Breast epithelium (tissue), 4 donors: ENCODE data around the gene FRMPD1. TPM values are rescaled to one million over a fixed set of nuclear protein-coding genes. Genes with fewer than 3 reads are reported as not detected.

Source experiments
- DNase-seq, 2 donors: peaks; one replicate each; pipeline ENCODE4 v3.0.0-alpha.2; 2019; ENCODE audit warnings: low spot score in 2 of 2
- H3K27ac ChIP-seq, 2 donors: fragments of 200-600 bp; sonication (generic) in 1 of 2; one replicate each; pipeline ENCODE4 v1.5.1; 2016 to 2019; ENCODE audit warnings: mild to moderate bottlenecking in 1 of 2
- H3K27me3 ChIP-seq, 2 donors: fragments of 200-600 bp; sonication (generic) in 1 of 2; one replicate each; pipeline versions ENCODE4 v1.5.1 to v1.6.0; 2017 to 2019; ENCODE audit warnings: control low read depth in 1 of 2, mild to moderate bottlenecking in 1 of 2
- H3K36me3 ChIP-seq: fragments of 200-600 bp; one replicate; pipeline ENCODE4 v1.5.1; 2019
- H3K4me1 ChIP-seq, 2 donors: fragments of 200-600 bp; sonication (generic); one replicate each; pipeline ENCODE4 v1.5.1; 2016 to 2019; ENCODE audit warnings: control low read depth in 1 of 2
- H3K4me3 ChIP-seq, 3 donors: fragments of 200-600 bp; sonication (generic); 1 replicate in 2 of 3; 2 replicates in 1 of 3; pipeline ENCODE4 v1.5.1; 2016 to 2019; ENCODE audit warnings: mild to moderate bottlenecking in 3 of 3, moderate library complexity in 2 of 3
- H3K9me3 ChIP-seq, 2 donors: fragments of 200-600 bp; sonication (generic) in 1 of 2; one replicate each; pipeline ENCODE4 v1.5.1; 2016 to 2019; ENCODE audit warnings: control low read depth in 1 of 2
- POLR2A ChIP-seq: fragments of 450-650 bp; IDR thresholded peaks from one replicate; pipeline ENCODE4 v1.6.1; 2016; ENCODE audit warnings: antibody characterized with exemption, mild to moderate bottlenecking, moderate library complexity
- POLR2AphosphoS5 ChIP-seq, 3 donors: sonication (generic); formaldehyde crosslinking; IDR thresholded peaks; one replicate each; pipeline ENCODE4 v1.6.1; 2017; ENCODE audit warnings: antibody characterized with exemption in 3 of 3
- intact Hi-C: fragments of 100-400 bp; cut with DNase I; formaldehyde crosslinking; loops from one replicate; pipeline ENCODE4 v1.15.1; 2023; ENCODE audit warnings: low total_unique reads
- total RNA-seq, 3 donors: library from RNA; depleted of rRNA; stranded (reverse); fragments of >200 nt; gene quantifications; one replicate each; pipeline ENCODE4 v1.1.0, GENCODE V29; 2016
- TF ChIP-seq, protein P1 (sequence below), 3 donors: fragments of 450-650 bp; IDR thresholded peaks; one replicate each; pipeline ENCODE4 v1.5.1; 2016 to 2017; ENCODE audit warnings: antibody characterized with exemption in 3 of 3, mild to moderate bottlenecking in 3 of 3, moderate library complexity in 3 of 3

FRMPD1 gene
- total RNA-seq, 3 donors from 2014 or later, result 0.16 to 1.6 (median 0.59) TPM

DNA sequence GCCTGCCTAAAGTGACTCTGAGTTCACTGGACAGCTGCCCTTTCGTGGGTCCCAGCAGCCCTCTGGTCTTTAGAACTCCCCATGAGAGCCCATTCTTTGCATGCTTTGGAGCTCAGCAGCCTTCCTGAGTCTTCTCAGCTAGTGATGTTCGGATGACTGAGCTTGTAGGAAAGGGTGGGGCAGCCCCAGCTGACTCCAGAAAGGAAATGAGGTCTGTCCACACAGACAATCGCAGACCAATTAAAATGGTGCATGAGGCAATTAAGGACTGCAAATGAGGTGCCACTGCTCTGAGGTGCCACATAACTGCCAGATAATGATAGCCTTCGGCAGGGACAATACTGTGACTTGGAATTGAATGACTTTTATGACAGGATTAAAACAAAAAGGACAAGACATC, 32.9 kb upstream of the FRMPD1 start:
- H3K4me1 ChIP-seq, result no peaks in the 10 kb centered on the region
- no peak for TF ChIP-seq POLR2AphosphoS5 (IDR thresholded peaks at IDR 0.05)
- TF ChIP-seq, protein P1, sequence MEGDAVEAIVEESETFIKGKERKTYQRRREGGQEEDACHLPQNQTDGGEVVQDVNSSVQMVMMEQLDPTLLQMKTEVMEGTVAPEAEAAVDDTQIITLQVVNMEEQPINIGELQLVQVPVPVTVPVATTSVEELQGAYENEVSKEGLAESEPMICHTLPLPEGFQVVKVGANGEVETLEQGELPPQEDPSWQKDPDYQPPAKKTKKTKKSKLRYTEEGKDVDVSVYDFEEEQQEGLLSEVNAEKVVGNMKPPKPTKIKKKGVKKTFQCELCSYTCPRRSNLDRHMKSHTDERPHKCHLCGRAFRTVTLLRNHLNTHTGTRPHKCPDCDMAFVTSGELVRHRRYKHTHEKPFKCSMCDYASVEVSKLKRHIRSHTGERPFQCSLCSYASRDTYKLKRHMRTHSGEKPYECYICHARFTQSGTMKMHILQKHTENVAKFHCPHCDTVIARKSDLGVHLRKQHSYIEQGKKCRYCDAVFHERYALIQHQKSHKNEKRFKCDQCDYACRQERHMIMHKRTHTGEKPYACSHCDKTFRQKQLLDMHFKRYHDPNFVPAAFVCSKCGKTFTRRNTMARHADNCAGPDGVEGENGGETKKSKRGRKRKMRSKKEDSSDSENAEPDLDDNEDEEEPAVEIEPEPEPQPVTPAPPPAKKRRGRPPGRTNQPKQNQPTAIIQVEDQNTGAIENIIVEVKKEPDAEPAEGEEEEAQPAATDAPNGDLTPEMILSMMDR (IDR thresholded peaks at IDR 0.05), result no peak
- intact Hi-C loops, result no loop called here

DNA sequence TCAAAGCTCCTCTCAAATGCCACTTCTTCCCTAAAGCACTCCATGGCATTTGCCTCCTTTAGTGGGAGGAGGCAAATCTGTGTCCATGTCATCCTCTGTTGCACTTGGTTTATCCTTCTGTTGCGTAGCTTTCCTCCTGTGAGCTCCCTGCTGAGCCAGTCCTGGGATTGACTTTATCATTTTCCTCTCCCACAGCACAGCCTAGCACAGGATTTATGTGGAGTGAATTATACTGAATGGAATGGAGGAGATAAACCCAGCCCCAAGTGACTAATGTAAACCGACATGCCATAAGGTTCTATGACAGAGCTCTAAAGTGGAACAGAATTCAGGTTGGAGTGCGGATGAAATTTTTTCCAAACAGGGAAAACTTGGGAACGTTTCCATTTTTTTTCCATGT, 31.9 kb upstream of the FRMPD1 start:
- Histone ChIP-seq H3K36me3 (no peaks in the 10 kb centered on the region), H3K4me3 (no peak overlapping the region), H3K4me1 (no peaks in the 10 kb centered on the region), H3K27me3 (no peaks in the 10 kb centered on the region), H3K27ac (no peak overlapping the region), H3K9me3 (no peaks in the 10 kb centered on the region)
- TF ChIP-seq, protein P1 (IDR thresholded peaks at IDR 0.05), result no peak
- TF ChIP-seq POLR2A (no peak), POLR2AphosphoS5 (IDR thresholded peaks at IDR 0.05) (no peak)
- DNase-seq, result no peak
- intact Hi-C loops, result no loop called here

More for the DNA sequence above, 32.9 kb upstream of the FRMPD1 start:
- no peaks in the 10 kb centered on the region for H3K9me3 ChIP-seq
- H3K36me3 ChIP-seq, result no peaks in the 10 kb centered on the region
- H3K4me3 ChIP-seq, result no peak overlapping the region
- H3K27ac ChIP-seq, result no peak overlapping the region
- DNase-seq, result no peak
- no peaks in the 10 kb centered on the region for H3K27me3 ChIP-seq

DNA sequence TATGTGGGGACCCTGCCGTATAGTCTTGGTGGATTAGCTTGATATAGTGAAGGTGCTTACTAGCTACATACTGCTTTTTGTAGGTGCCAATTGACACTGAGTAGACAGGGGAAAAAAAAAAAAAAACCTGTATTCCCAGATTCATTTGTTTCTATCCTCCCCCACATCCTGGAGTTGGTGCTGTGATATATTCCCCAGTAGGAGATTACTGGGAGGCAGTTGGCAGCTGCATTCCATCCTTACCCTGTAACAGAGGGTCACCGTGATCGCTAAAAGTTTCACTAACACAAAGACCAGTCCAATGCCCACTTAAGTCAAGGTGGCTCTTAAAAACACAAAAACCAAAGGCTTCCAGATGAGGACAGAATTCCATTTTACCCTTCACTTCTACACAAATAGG, 30.9 kb upstream of the FRMPD1 start:
- no peak for DNase-seq
- H3K36me3 ChIP-seq, result no peaks in the 10 kb centered on the region
- no peak overlapping the region for H3K4me3 ChIP-seq
- H3K4me1 ChIP-seq, result no peaks in the 10 kb centered on the region
- TF ChIP-seq POLR2AphosphoS5 (IDR thresholded peaks at IDR 0.05) (no peak), POLR2A (no peak)
- TF ChIP-seq, protein P1 (IDR thresholded peaks at IDR 0.05), result no peak
- no peaks in the 10 kb centered on the region for H3K9me3 ChIP-seq
- intact Hi-C loops, result no loop called here
- no peaks in the 10 kb centered on the region for H3K27me3 ChIP-seq
- no peak overlapping the region for H3K27ac ChIP-seq

DNA sequence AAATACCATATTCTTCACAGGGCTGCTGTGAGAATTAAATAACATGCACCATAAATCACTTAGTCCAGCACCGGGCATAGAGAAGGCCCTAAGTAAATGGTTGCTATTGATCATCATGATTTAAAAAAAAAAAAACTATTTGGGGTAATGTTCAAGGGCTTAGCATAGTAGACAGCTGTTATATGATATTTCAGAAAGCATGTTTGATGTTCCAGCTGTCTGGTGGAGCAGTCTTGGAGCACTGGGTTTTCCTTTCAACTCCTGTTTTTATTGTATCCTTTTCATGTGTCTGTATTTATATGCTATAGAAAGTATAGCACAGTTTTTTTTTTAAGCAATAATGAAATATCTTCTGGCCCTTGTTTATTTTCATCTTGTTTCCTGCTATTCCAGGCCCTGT, 30.4 kb upstream of the FRMPD1 start:
- intact Hi-C loops, result no loop called here
- Histone ChIP-seq H3K4me3 (no peak overlapping the region), H3K27me3 (no peaks in the 10 kb centered on the region), H3K36me3 (no peaks in the 10 kb centered on the region), H3K9me3 (no peaks in the 10 kb centered on the region), H3K4me1 (no peaks in the 10 kb centered on the region), H3K27ac (no peak overlapping the region)
- no peak for DNase-seq
- TF ChIP-seq POLR2AphosphoS5 (IDR thresholded peaks at IDR 0.05) (no peak), POLR2A (no peak)
- TF ChIP-seq, protein P1 (IDR thresholded peaks at IDR 0.05), result no peak

DNA sequence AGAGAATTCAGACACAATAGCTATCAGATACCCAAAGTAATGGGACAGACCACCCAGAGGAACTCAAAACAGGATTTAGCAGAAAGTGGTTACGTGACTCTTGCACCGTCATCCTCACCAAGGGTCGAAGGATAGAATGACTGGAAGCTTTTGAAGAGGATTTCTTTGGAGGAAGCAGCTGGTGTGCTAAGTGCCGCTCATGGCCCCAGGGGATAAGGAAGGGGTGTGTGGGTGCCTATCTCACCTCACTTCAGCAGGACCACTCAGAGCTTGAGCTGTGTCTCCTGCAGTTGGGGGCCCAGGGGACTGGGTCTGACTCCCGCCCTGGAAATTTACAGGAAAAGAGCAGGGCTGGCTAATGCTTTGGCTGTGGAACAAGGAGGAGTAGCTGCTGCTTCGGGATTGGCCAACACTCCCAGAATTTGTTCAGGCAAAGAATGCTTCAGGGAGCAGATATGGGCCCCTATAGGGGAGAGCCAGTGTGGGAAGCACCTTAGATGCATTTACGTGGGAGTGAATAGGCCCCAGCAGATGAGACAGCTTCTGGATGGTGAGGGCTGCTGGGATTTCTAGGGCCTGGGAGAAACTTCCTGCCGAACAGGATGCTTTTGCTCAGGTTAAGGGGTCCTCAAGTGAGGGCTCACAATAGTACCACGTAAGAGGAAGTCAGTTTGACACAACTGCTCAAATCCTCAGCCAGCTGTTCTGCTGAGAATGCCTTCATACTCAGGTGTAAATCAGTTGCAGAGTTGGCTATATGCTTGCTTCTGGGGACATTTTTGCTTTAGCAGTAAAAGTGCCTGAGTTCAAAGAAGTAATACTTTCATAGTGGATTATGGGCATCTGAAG, 29.3 kb upstream of the FRMPD1 start:
- H3K9me3 ChIP-seq, result no peaks in the 10 kb centered on the region
- no peaks in the 10 kb centered on the region for H3K4me1 ChIP-seq
- H3K27ac ChIP-seq, result no peak overlapping the region
- H3K27me3 ChIP-seq, result no peaks in the 10 kb centered on the region
- no peaks in the 10 kb centered on the region for H3K36me3 ChIP-seq
- DNase-seq, result no peak
- H3K4me3 ChIP-seq, result no peak overlapping the region
- TF ChIP-seq POLR2AphosphoS5 (IDR thresholded peaks at IDR 0.05) (no peak), POLR2A (no peak)
- TF ChIP-seq, protein P1 (IDR thresholded peaks at IDR 0.05), result no peak
- intact Hi-C loops, result no loop called here
